ENCODE data around the gene KLHL13.
"Not testable (repeated sequence)": the region's sequence is repeated elsewhere in the genome, so short reads cannot be mapped to it uniquely, and the experiment has no call there.

Gene KLHL13, protein sequence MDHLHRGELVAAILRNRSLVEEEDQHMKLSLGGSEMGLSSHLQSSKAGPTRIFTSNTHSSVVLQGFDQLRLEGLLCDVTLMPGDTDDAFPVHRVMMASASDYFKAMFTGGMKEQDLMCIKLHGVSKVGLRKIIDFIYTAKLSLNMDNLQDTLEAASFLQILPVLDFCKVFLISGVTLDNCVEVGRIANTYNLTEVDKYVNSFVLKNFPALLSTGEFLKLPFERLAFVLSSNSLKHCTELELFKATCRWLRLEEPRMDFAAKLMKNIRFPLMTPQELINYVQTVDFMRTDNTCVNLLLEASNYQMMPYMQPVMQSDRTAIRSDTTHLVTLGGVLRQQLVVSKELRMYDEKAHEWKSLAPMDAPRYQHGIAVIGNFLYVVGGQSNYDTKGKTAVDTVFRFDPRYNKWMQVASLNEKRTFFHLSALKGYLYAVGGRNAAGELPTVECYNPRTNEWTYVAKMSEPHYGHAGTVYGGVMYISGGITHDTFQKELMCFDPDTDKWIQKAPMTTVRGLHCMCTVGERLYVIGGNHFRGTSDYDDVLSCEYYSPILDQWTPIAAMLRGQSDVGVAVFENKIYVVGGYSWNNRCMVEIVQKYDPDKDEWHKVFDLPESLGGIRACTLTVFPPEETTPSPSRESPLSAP

DNA sequence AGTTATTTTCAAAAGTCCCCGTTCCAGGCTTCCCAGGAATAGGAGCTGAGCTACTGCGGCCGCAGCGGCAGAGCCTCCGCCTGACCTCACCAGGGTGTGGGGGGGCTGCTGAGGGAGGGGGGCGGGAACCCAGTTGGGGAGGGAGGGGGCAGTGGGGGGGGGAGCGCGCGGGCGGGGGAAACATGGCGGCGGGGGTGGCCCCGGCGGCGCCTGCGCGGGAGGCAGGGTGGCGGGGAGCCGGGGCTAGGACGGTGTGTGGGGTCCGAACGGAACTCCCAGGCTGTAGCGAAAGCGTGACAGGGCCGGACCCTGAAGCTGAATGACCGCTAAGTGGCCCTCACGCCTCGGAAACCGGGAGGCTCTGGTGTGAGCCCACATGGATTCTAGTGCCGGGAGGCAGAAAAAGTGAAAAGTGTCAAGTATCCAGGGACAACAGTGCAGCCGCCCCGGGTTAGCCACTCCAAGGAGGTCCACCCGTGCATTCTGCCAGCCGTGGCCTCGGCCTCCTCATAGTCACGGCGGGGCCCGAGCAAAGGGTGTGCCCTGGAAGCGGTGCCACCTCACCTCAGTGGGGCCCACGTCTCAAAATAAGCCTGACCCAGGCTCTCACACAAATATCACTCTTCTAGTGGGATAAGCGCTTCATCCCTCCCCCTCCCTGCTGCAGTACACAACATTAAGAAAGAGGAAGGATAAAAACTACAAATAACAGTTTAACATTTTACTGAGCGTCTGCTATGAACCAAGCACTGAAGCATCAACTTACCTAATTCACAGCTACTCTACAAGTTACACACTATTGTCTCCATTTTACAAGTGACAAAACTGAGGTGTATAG, at the start of gene KLHL13:
KLHL13 (minus strand) TSS at position 98 of the 838 bp plus-strand sequence. CDS start 88,337 bp downstream, outside the sequence.
- no peak for DNase-seq

DNA sequence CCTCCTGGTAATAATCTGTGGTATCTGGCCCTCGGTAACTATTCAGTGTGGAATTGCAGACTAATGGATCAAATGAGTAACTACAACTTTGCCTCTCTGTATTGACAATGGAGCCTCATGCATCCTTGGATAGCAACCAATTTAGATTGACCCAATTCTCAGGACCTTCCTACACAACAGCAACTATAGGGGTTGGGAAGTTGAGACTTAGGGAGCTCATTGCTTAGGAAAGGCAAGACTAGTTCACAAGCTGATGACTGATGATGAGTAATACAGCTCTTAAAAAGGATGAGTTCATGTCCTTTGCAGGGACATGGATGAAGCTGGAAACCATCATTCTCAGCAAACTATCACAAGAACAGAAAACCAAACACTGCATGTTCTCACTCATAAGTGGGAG, 47.5 kb upstream of the KLHL13 start:
- DNase-seq = no peak

- DNase-seq = no peak
These were observed 40.5 kb upstream of the KLHL13 start for GRCh38 chrX:118156953-118157608.

DNA sequence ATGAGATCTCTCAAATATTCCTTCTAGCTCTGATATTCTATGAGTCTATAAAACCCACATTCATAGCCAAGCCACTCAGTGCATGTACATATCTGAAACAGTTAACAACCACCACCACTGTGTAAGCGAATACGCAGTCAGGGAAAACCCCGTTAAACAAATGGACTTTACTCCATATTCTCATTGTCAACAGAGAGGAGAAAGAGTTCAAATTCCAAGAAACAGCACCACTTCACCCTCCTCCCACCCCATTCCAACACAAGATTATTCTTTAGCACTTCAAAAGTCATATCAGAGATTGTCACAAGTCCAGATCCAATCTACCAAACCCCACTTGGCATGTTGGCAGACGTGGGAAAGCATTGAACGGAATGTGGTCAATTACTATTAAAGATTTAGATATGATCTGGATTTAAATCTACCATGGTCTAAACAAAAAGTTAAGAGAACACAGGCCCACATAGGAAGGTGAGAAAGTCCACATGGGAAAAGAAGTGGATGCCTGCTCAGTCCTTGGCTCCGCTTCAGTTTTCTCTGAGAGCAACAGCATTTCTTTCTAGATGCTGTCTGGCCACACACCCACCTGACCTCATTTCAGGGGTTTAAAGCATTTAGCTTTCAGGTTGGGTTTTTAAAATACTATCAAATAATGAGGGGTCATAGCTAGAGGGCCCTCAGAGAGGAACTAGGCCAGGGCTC, 39.8 kb upstream of the KLHL13 start:
- DNase-seq = no peak

DNA sequence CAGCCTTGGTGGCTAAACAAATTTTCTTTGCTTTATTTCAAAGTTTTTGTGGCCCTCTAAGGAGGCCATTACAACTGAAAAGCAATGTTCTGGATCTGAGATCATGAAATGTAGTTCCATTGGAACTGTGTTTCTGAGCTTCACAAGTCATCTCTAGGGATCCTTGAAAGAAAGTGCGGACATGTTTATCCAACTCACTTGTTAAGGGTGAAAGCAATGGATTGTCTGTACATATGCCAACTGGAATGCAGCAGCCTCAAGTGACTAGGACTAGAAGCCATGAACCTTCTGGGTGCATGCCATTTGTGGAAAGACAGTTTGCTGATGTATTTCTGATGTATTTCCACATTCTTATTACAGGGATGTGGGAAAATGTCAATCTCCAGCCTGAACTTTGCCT, 36.7 kb upstream of the KLHL13 start:
- no peak for DNase-seq

- no peak for DNase-seq
These were observed 36.1 kb upstream of the KLHL13 start for GRCh38 chrX:118152721-118153120.

- DNase-seq = no peak
These were observed 32.1 kb upstream of the KLHL13 start for GRCh38 chrX:118148737-118149136.

DNA sequence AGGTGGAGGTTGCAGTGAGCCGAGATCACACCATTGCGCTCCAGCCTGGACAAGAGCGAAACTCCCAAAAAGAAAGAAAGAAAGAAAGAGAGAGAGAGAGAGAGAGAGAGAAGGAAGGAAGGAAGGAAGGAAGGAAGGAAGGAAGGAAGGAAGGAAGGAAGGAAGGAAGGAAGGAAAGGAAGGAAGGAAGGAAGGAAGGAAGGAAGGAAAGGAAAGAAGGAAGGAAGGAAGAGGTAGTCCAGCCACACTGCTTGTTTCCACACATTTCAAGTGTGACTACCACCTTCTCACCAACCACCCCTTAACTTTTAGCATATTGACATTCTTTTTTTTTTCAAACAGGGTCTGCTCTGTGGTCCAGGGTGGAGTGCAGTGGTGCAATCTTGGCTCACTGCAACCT, 31.2 kb upstream of the KLHL13 start:
- not testable (repeated sequence) for DNase-seq

DNA sequence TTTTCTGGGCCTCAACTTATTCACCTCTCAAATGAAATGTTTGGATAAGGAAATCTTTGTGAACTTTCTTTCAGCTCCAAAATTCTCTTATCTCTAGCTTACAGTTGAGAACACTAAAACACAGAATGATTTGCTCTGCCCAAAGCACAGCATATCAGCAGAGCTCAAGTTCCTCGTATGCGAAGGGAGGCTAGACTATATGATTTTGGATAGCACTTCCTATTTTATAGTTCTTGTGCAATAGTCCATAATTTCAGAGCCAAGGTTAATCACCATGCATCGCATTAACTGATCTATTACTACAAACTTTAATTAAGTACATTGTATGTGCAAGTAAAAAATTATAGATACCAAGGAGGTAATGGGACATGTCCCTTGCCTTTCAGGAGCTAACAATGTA, 27.0 kb upstream of the KLHL13 start:
- no peak for DNase-seq

DNA sequence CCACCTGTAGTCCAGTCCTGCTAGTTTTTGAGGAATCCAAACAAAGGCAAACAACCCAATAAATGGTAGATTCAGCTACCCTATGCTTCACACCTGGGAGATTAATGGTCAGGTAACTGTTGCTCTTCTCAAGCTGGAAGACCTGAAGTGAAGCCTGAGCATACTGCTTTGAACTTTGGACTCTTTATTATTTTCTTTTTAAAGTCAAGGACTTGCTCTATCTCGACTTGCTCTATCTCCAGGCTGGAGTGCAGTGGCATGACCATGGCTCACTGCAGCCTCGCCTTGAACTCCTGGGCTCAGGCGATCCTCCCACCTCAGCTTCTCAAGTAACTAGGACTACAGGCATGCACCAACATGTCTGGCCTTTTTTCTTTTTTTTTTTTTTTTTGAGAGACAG, 14.7 kb upstream of the KLHL13 start:
- no peak for DNase-seq

GRCh38 chrX:118129681-118130080, 13.1 kb upstream of the KLHL13 start:
- no peak for DNase-seq

GRCh38 chrX:118128724-118129123, 12.1 kb upstream of the KLHL13 start:
- DNase-seq = no peak

GRCh38 chrX:118126286-118126685, 9.7 kb upstream of the KLHL13 start:
- no peak for DNase-seq

GRCh38 chrX:118124243-118124642, 7.6 kb upstream of the KLHL13 start:
- DNase-seq = not testable (repeated sequence)

DNA sequence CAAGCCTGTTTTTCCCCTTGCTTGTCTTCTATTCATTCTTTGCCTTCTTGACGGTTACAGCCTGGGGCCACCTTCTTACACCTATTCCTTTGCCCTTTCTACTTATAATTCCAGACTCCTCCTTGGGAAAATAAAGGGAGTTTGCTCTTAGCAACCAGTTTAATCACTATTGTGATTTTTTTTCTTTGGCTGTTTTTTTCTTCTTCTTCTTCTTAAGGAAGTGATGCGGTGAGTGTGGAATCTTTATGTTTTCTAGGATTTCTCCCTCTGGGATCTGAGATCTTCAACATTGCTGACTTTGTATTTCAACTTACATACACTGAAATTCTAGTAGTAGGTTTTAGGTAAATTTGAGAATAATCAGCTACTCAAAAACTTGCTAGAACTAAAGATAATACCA, 1.1 kb upstream of the KLHL13 start:
- DNase-seq = no peak

DNA sequence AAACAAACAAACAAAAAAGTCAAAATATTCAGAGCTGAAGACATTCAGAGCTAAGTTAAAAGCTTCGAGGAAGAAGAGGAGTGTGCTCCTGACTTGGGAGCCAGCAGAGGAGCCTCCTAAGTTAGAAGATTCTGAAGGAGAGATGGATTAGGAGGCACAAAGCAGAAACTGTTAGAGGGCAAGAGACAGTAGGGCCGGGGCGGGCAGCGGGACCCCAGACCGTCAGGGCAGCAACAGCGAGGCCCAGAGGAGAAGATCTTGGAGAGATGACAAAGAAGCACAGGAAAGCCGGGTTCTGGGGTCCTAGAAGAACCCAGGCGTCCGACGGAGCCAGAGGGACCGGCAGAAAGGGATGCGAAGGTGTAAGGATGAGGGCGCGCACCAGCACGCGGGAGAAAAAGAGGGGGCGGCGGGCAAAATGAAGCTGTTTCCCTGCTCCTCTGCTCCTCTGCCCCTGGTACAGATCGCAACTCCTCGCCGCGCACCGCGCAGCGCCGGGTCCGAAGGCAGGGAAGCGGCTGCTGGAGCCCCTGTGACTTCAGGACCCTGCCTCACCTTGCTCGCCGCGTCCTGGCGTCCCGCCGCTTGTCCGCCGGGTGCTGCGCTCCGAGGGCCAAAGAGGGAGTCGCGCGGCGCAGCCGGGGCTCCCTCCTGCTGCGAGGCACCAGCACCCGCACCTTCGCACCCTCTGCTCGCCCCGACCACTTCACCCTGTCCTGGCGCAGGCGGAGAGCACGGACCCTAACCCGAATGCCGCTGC, 477 bp downstream of the KLHL13 start:
- no peak for DNase-seq

DNA sequence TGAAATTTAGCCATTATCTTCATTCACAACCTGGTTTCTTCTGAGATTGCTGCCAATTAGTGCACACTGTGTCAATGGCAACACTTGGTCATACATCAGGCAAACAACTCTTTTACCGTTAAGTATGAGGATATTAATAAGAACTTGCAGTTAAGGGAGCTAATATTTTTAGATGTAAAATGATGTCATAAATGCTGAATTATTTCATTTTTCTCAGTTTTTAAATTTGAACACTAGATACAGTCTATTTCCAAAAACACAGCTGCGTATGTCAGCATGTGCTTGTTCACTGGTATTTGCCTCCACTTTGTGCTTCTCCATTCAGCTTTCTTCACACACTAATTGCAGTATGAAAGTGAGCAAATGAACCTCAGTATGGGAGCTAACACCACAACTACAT, 1.6 kb downstream of the KLHL13 start:
- no peak for DNase-seq

DNA sequence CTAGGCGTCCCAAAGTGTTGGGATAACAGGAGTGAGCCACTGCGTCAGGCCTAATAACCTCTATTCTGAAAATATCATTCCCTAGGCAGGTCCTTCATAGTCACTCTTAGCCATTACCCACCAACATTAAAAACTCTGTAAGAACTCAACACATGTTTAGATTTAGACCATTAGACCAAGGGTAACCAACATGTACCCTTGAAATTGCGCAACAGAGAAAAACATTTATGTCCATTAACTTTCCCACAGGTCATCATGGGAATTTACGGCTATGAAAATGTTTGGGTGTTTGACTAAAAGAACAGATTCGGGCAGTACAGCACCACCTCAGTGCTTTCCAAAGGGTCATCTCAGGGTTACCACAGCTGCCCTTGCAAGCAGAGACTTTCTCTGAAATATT, 7.5 kb downstream of the KLHL13 start:
- no peak for DNase-seq

GRCh38 chrX:118108304-118108703, 8.3 kb downstream of the KLHL13 start:
- no peak for DNase-seq

GRCh38 chrX:118100091-118100490, 16.5 kb downstream of the KLHL13 start:
- DNase-seq = no peak

GRCh38 chrX:118088084-118088483, 28.5 kb downstream of the KLHL13 start:
- no peak for DNase-seq

DNA sequence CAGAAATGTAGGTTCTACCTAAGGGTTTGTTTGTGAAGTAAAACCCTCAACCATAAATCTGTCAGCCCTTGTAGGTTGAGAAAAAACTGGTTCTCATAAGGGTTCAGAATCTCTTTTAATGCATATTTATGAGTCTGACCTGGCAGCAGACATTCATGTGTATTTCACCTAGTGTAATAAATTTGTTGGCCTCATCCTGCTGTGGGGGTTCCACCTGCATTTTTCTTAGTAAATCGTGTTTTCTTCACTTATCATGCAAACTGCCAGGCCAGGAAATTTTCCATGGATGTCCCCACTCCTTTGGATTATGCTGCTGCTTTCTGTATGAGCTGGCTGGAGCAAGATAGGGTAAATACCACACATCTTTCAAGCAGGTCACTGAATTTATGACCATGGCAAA, 42.4 kb downstream of the KLHL13 start:
- no peak for DNase-seq

All from NCI-H187 (cell line).